ENCODE data around the gene DRD4. TPM values are rescaled to one million over a fixed set of nuclear protein-coding genes. Genes with fewer than 3 reads are reported as not detected.

Gene DRD4
- total and polyA plus RNA-seq, 2 of the 8 experiments (the other 6 are each of a cell fraction or from before 2014, with no cell fraction given): 3.4 to 4.9 TPM

DNA sequence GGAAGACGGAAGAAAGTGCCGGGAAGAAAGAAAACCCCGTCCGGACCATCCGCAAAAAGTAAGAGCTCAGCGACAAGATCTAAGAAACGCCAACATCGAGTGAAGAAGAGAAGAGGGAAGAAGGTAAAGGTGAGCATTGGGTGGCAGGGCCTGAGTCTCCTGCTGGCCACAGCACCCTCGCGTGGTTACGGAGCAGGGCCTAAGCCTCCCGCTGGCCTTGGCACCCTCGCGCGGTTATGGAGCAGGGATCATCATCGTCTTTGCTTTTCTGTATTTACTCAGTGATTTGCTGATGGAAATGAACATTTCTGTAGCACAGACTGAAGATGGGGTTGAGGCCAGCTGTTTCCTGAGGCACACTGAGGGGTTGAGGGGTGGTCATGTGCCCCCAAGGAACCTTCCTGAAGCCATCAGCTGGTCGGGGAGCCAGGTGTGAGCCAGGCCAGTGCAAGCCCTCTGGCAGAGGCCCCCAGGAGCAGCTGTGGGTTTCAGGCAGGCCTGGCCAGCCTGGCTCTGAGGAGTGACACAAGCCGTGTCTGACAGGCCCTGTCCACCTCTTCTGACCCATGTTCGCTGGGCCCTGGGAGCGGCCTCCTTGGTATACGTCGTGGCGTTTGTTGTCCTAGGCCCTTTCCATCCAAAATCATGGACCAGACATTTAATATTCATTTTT is 35.4 kb upstream of the DRD4 start:
- H3K79me2 ChIP-seq (ENCODE audit: control insufficient read depth in 1 of 2, insufficient read depth in 2 of 2, low read length in 2 of 2): no peaks in the 10 kb centered on the region
- H4K8ac ChIP-seq (ENCODE audit: extremely low read depth, insufficient read depth, low read length): no peak overlapping the region
- no peak overlapping the region for H2BK5ac ChIP-seq (ENCODE audit: low read depth, low read length)
- no peak overlapping the region for H3K23ac ChIP-seq (ENCODE audit: insufficient read length)
- H4K91ac ChIP-seq (replicated peaks; ENCODE audit: insufficient read length, low read length): no peak overlapping the region
- H3K27ac ChIP-seq (ENCODE audit: low read depth, low read length): no peak overlapping the region
- no peak overlapping the region for H2AFZ ChIP-seq (ENCODE audit: low read length)
- no peak overlapping the region for H2BK20ac ChIP-seq (ENCODE audit: low read length)
- ChIA-PET CTCF (ENCODE audit: partially characterized antibody) (interaction anchor here (0.6 to 1.4 kb wide), 3 partner anchors 10 to 47 kb away, joined by 3 to 6 read pairs (median 3); no protein-coding TSS in a partner anchor), POLR2A (ENCODE audit: partially characterized antibody) (interaction anchor here (1.0 to 1.5 kb wide), 4 partner anchors 10 to 146 kb away, joined by 3 to 4 read pairs (median 3); partner anchors contain the start of genes IRF7 and TALDO1)
- H3K36me3 ChIP-seq (ENCODE audit: control insufficient read depth in 2 of 4, insufficient read depth in 4 of 4, low read length in 3 of 4): peaks cover 29 to 69% (median 54%) of the 10 kb centered on the region in 4 experiments
- H3K23me2 ChIP-seq (ENCODE audit: low read depth, low read length): no peaks in the 10 kb centered on the region
- H3K27me3 ChIP-seq (replicated peaks in 1 of 4; ENCODE audit: control insufficient read depth in 3 of 4, extremely low read depth in 1 of 4, insufficient read depth in 3 of 4, low read length in 3 of 4): no peaks in the 10 kb centered on the region
- H3K18ac ChIP-seq (ENCODE audit: extremely low read depth, low read length): no peak overlapping the region
- H2BK120ac ChIP-seq (replicated peaks; ENCODE audit: low read depth, low read length): no peak overlapping the region
- DNase-seq (ENCODE audit: low read depth in 1 of 2, low spot score in 2 of 2) (no peak), FAIRE-seq (no peak)
- H2BK15ac ChIP-seq (ENCODE audit: low read length): no peak overlapping the region
- no peak overlapping the region for H3K4me2 ChIP-seq (ENCODE audit: insufficient read depth in 1 of 2, low read depth in 2 of 2, low read length in 2 of 2)
- peaks cover 0 to 19% of the 10 kb centered on the region in 2 experiments for H4K20me1 ChIP-seq (replicated peaks in 1 of 2; ENCODE audit: control insufficient read depth in 1 of 2, insufficient read depth in 2 of 2, low read length in 2 of 2)
- no peak overlapping the region for H3K9ac ChIP-seq (replicated peaks in 1 of 4; ENCODE audit: extremely low read depth in 1 of 4, low read depth in 3 of 4, low read length in 3 of 4)
- no peaks in the 10 kb centered on the region for H3K4me1 ChIP-seq (replicated peaks in 1 of 4; ENCODE audit: control insufficient read depth in 3 of 4, insufficient read depth in 4 of 4, low read length in 3 of 4)
- peaks cover 6% of the 10 kb centered on the region; the same call in 1 of the 2 replicates for H3K79me1 ChIP-seq (ENCODE audit: low read depth, low read length)
- H2AK5ac ChIP-seq (ENCODE audit: low read depth, low read length): no peak overlapping the region
- H3K4me3 ChIP-seq (ENCODE audit: extremely low read depth in 1 of 4, insufficient read depth in 2 of 4, low read depth in 3 of 4, low read length in 4 of 4): no peak overlapping the region
- H3K9me3 ChIP-seq (ENCODE audit: insufficient read depth in 2 of 2, low read depth in 1 of 2, low read length in 1 of 2): no peaks in the 10 kb centered on the region
- H4K5ac ChIP-seq (ENCODE audit: insufficient read length, low read depth, low read length): no peak overlapping the region
- no peak overlapping the region for H3K4ac ChIP-seq (replicated peaks; ENCODE audit: insufficient read length, low read depth, low read length)
- H3K56ac ChIP-seq (replicated peaks; ENCODE audit: insufficient read length, low read depth, low read length): no peak overlapping the region
- H2BK12ac ChIP-seq (ENCODE audit: low read depth, low read length): no peak overlapping the region
- 95% methylated on average over 22 of the region's 23 CpGs; no CpG with 5 or more reads in 1 of the 2 experiments for WGBS, 2 experiments (ENCODE audit: extremely low coverage in 1 of 2, insufficient coverage in 1 of 2, insufficient read length in 1 of 2, insufficient replicate concordance in 2 of 2, low coverage in 1 of 2, low lambda C conversion rate in 2 of 2, missing lambda C conversion rate in 1 of 2)
- no peak overlapping the region for H3K14ac ChIP-seq (ENCODE audit: insufficient read length)

Measured in H1 (cell line).